ENCODE data around the gene TINCR.

- TF ChIP-seq CTCF (IDR thresholded peaks at IDR 0.05) (no peak), POLR2A (IDR thresholded peaks at IDR 0.05) (no peak)
Observed at GRCh38 chr19:5594521-5594950, 26.8 kb upstream of the TINCR start.

Data from right lobe of liver (tissue), 4 donors.